ENCODE measurements around the gene PLPP3.

DNA sequence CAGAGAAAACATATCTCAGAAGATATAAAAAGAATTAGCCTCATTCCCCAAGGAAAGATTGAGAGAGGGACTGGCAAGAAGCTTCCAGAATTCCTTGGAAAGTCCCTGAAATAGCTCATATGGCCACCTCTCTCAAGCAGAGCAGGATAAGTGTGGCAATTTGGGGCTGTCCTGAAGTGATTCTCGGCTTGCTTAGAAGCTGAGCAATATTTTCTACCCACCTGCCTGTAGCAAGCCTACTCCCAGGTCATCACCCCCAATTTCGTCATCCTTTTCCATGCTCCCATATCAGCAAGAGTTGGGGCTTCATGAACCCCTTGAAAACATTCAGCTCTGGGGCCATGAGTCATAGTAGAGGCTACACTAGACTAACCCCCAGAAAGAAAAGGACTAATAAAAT lies 131.5 kb downstream of the PLPP3 start:
- TF ChIP-seq, protein P1, sequence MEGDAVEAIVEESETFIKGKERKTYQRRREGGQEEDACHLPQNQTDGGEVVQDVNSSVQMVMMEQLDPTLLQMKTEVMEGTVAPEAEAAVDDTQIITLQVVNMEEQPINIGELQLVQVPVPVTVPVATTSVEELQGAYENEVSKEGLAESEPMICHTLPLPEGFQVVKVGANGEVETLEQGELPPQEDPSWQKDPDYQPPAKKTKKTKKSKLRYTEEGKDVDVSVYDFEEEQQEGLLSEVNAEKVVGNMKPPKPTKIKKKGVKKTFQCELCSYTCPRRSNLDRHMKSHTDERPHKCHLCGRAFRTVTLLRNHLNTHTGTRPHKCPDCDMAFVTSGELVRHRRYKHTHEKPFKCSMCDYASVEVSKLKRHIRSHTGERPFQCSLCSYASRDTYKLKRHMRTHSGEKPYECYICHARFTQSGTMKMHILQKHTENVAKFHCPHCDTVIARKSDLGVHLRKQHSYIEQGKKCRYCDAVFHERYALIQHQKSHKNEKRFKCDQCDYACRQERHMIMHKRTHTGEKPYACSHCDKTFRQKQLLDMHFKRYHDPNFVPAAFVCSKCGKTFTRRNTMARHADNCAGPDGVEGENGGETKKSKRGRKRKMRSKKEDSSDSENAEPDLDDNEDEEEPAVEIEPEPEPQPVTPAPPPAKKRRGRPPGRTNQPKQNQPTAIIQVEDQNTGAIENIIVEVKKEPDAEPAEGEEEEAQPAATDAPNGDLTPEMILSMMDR (IDR thresholded peaks at IDR 0.05), result no peak
- TF ChIP-seq POLR2A (IDR thresholded peaks at IDR 0.05), result no peak

All from adrenal gland (tissue), 5 donors.